PC-3 (cell line): ENCODE data around the gene ADAD2. TPM values are rescaled to one million over a fixed set of nuclear protein-coding genes. Genes with fewer than 3 reads are reported as not detected.

Source experiments
- ATAC-seq: fragments of 200-7000 bp; cut with Tn5 transposase; 2 replicates; pipeline ENCODE4 v1.9.1; 2020; ENCODE audit warnings: mild to moderate bottlenecking, moderate library complexity
- BruUV-seq: library from RNA; stranded (reverse); fragments of 400-500 nt; replicated peaks from 2 replicates; lab custom pipeline; 2021; lab: Mats Ljungman, UMichigan
- CTCF ChIA-PET: fragments of 300-600 bp; sonication (Branson Sonifier 250); formaldehyde crosslinking; loops from one replicate; lab custom pipeline; 2022; ENCODE audit warnings: antibody characterized with exemption; lab: Charles Lee
- POLR2A ChIA-PET: fragments of 300-600 bp; sonication (Branson Sonifier 250); formaldehyde crosslinking; loops from one replicate; lab custom pipeline; 2022; ENCODE audit warnings: antibody characterized with exemption; ENCODE audit not compliant: unreplicated experiment; lab: Charles Lee
- DNase-seq: peaks from one replicate; pipeline ENCODE4 v3.0.0-alpha.2; 2015
- H2AFZ ChIP-seq: fragments of 300-600 bp; sonication (generic); 2 replicates; pipeline ENCODE4 v1.6.0; 2016; ENCODE audit warnings: antibody characterized with exemption, low read length
- H3F3A ChIP-seq: fragments of 300-600 bp; sonication (generic); one replicate; pipeline ENCODE4 v1.6.0; 2017; ENCODE audit warnings: antibody characterized with exemption, low read length, control low read depth, mild to moderate bottlenecking; ENCODE audit not compliant: unreplicated experiment
- H3K27ac ChIP-seq: fragments of 300-600 bp; sonication (generic); 2 replicates; pipeline ENCODE4 v1.5.1; 2016; ENCODE audit warnings: mild to moderate bottlenecking, low read length
- H3K27me3 ChIP-seq: fragments of 300-600 bp; sonication (generic); 2 replicates; pipeline ENCODE4 v1.6.1; 2016; ENCODE audit warnings: low read length, mixed read lengths
- H3K36me3 ChIP-seq: fragments of 300-600 bp; sonication (generic); 2 replicates; pipeline ENCODE4 v1.6.1; 2016; ENCODE audit warnings: low read depth, mixed run types, low read length, mixed read lengths
- H3K4me1 ChIP-seq: fragments of 300-600 bp; sonication (generic); 2 replicates; pipeline ENCODE4 v1.5.1; 2016; ENCODE audit warnings: low read length; ENCODE audit not compliant: insufficient read depth
- H3K4me2 ChIP-seq: fragments of 300-600 bp; sonication (generic); 2 replicates; pipeline ENCODE4 v1.6.0; 2016; ENCODE audit warnings: low read length
- H3K4me3 ChIP-seq: fragments of 300-600 bp; sonication (generic); 2 replicates; pipeline ENCODE4 v1.5.1; 2016; ENCODE audit warnings: mild to moderate bottlenecking, low read length, mixed read lengths
- H3K79me2 ChIP-seq: fragments of 300-600 bp; sonication (generic); 2 replicates; pipeline ENCODE4 v1.6.1; 2017; ENCODE audit warnings: low read length, mixed read lengths
- H3K9ac ChIP-seq: fragments of 300-600 bp; sonication (generic); 2 replicates; pipeline ENCODE4 v1.6.0; 2016; ENCODE audit warnings: mild to moderate bottlenecking, low read length
- H3K9me2 ChIP-seq: fragments of 300-600 bp; sonication (generic); replicated peaks from 2 replicates; pipeline ENCODE4 v1.6.1; 2016; ENCODE audit warnings: mixed run types, low read length, mixed read lengths
- H3K9me3 ChIP-seq: fragments of 300-600 bp; sonication (generic); 2 replicates; pipeline ENCODE4 v1.6.1; 2016; ENCODE audit warnings: low read length, mixed read lengths
- H4K20me1 ChIP-seq: fragments of 300-600 bp; sonication (generic); 2 replicates; pipeline ENCODE4 v1.6.1; 2016; ENCODE audit warnings: low read length, mixed read lengths
- CTCF ChIP-seq: fragments of 300-600 bp; sonication (generic); conservative IDR thresholded peaks from 2 replicates; pipeline ENCODE4 v1.5.1; 2017; ENCODE audit warnings: antibody characterized with exemption, low read depth, mild to moderate bottlenecking, low read length
- EZH2 ChIP-seq: fragments of 300-600 bp; sonication (generic); IDR thresholded peaks from one replicate; pipeline ENCODE4 v1.6.1; 2017; ENCODE audit warnings: antibody characterized with exemption, mild to moderate bottlenecking, low read length; ENCODE audit not compliant: unreplicated experiment
- EZH2phosphoT487 ChIP-seq: fragments of 300-600 bp; sonication (generic); IDR thresholded peaks from 2 replicates; pipeline ENCODE4 v1.6.1; 2018; ENCODE audit warnings: mild to moderate bottlenecking, antibody characterized with exemption, low read length, borderline replicate concordance
- intact Hi-C: fragments of 100-400 bp; cut with micrococcal nuclease; formaldehyde crosslinking; loops from 2 replicates; pipeline ENCODE4 v1.9.0; 2023
- total RNA-seq: library from RNA; depleted of rRNA; stranded (reverse); fragments of >200 nt; gene quantifications from 2 replicates; pipeline ENCODE4 v1.2.3, GENCODE V29; 2014

The ADAD2 gene
- total RNA-seq, 1 experiment from 2014 or later = not detected

- ATAC-seq = no peak
- no peak overlapping the region for H3K4me2 ChIP-seq
- no peak for DNase-seq
- no TSS peak for BruUV-seq
- no peaks in the 10 kb centered on the region for H3K36me3 ChIP-seq
- H3K27me3 ChIP-seq = no peaks in the 10 kb centered on the region
- H3K4me3 ChIP-seq = no peak overlapping the region
- POLR2A ChIA-PET = no interaction called here
- H3K27ac ChIP-seq = no peak overlapping the region
- H3K4me1 ChIP-seq = peaks cover 2% of the 10 kb centered on the region; the same call in 1 of the 2 replicates
- H4K20me1 ChIP-seq = no peaks in the 10 kb centered on the region
- intact Hi-C loops = no loop called here
- H2AFZ ChIP-seq = no peak overlapping the region
- TF ChIP-seq EZH2 = no peak
- no peak for TF ChIP-seq EZH2phosphoT487
- TF ChIP-seq CTCF = no peak
- H3K9ac ChIP-seq = no peak overlapping the region
- H3K79me2 ChIP-seq = no peaks in the 10 kb centered on the region
- no peaks in the 10 kb centered on the region for H3K9me2 ChIP-seq
- CTCF ChIA-PET = no interaction called here
- H3F3A ChIP-seq = no peaks in the 10 kb centered on the region
- no peaks in the 10 kb centered on the region for H3K9me3 ChIP-seq
Observed at GRCh38 chr16:84218176-84218823, 27.3 kb downstream of the ADAD2 start.

GRCh38 chr16:84218956-84219355 is 28.0 kb downstream of the ADAD2 start:
- H3K9ac ChIP-seq = no peak overlapping the region
- intact Hi-C loops = no loop called here

More at GRCh38 chr16:84218956-84219355, 28.0 kb downstream of the ADAD2 start:
- ATAC-seq = no peak
- no peak for DNase-seq
- Histone ChIP-seq H3K4me2 (no peak overlapping the region), H3K27ac (no peak overlapping the region), H4K20me1 (no peaks in the 10 kb centered on the region), H3F3A (no peaks in the 10 kb centered on the region), H3K4me1 (peaks cover 8% of the 10 kb centered on the region), H3K27me3 (no peaks in the 10 kb centered on the region), H3K4me3 (no peak overlapping the region), H2AFZ (no peak overlapping the region), H3K9me3 (no peaks in the 10 kb centered on the region), H3K9me2 (no peaks in the 10 kb centered on the region), H3K79me2 (no peaks in the 10 kb centered on the region), H3K36me3 (no peaks in the 10 kb centered on the region)
- TF ChIP-seq EZH2 (no peak), CTCF (no peak), EZH2phosphoT487 (no peak)
- POLR2A ChIA-PET = no interaction called here
- BruUV-seq = no TSS peak
- CTCF ChIA-PET = no interaction called here
